Skin epidermis (tissue), 12 donors: ENCODE results near the gene SEMA6B.
"Not testable (repeated sequence)": the region's sequence is repeated elsewhere in the genome, so short reads cannot be mapped to it uniquely, and the experiment has no call there.

Experiments
- H3K27ac ChIP-seq, 21 experiments: fragments of 200-600 bp; sonication (generic) in 11 of 21; one replicate each; pipeline ENCODE4 v1.5.0; 2020; ENCODE audit warnings: mild to moderate bottlenecking in 3 of 21, inconsistent platforms in 2 of 21, moderate library complexity in 2 of 21
- H3K4me3 ChIP-seq, 7 experiments: fragments of 200-600 bp; sonication (generic) in 2 of 7; one replicate each; pipeline ENCODE4 v1.5.0; 2020; ENCODE audit warnings: inconsistent platforms in 2 of 7, mild to moderate bottlenecking in 2 of 7, moderate library complexity in 1 of 7

SEMA6B gene

GRCh38 chr19:4533835-4534424 lies 25.6 kb downstream of the SEMA6B start:
- no peak overlapping the region for H3K27ac ChIP-seq
- H3K4me3 ChIP-seq, result no peak overlapping the region

- Histone ChIP-seq H3K4me3 (no peak overlapping the region), H3K27ac (no peak overlapping the region)
Measured at GRCh38 chr19:4533334-4533733, 26.1 kb downstream of the SEMA6B start.

- H3K4me3 ChIP-seq, result no peak overlapping the region
- no peak overlapping the region for H3K27ac ChIP-seq
Measured at GRCh38 chr19:4531562-4532165, 27.8 kb downstream of the SEMA6B start.

DNA sequence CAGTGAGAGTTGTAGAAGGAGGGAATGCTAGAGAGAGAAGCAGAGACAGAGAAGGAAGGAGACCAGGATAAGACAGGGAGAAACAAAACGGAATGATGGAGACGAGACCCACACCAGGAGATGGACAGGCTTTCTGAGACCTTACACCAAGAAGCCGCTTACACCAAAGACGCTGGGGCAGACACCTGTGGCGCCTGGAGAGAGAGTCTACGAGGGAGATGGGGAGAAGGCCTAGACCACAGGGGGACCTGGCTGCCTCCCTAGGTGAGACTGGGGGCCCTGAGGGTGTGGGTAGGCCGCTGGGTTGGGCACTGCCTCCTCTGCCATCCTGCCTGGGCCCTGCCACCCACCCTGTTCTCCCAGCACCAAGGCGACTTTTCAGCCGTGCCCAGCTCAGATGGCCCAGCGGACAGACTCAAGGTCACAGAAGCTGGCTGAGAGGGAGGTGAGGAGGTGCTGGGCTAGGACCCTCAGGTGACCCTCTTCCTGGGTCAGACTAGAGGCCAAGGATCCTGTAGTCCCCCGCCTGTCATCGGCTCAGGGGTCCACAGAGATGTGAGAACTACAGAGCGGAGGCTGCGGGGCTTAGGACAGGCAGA lies 29.5 kb downstream of the SEMA6B start:
- Histone ChIP-seq H3K4me3 (no peak overlapping the region), H3K27ac (no peak overlapping the region)

GRCh38 chr19:4528843-4529242 lies 30.6 kb downstream of the SEMA6B start:
- no peak overlapping the region for H3K4me3 ChIP-seq
- no peak overlapping the region for H3K27ac ChIP-seq

GRCh38 chr19:4527377-4527776 lies 32.1 kb downstream of the SEMA6B start:
- not testable (repeated sequence) for H3K4me3 ChIP-seq

DNA sequence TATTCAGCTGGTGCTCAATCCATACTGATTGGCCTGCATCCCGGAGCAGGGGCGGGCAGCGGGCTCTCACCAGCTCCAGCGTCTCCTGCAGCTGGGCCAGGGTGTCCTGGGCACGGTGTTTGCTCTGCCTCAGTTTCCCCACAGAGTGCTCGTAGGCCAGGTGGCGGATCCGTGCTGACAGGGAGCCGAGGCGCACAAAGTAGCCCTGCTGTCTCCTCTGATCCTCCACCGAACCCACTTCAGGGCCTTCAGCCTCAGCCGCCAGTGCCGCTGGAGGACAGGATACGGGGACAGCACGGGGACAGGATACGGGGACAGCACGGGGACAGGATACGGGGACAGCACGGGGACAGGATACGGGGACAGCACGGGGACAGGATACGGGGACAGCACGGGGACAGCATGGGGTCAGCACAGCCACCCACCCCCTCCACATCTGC lies 33.9 kb downstream of the SEMA6B start:
- H3K4me3 ChIP-seq, result no peak overlapping the region

More at GRCh38 chr19:4527377-4527776, 32.1 kb downstream of the SEMA6B start:
- H3K27ac ChIP-seq, result not testable (repeated sequence)

DNA sequence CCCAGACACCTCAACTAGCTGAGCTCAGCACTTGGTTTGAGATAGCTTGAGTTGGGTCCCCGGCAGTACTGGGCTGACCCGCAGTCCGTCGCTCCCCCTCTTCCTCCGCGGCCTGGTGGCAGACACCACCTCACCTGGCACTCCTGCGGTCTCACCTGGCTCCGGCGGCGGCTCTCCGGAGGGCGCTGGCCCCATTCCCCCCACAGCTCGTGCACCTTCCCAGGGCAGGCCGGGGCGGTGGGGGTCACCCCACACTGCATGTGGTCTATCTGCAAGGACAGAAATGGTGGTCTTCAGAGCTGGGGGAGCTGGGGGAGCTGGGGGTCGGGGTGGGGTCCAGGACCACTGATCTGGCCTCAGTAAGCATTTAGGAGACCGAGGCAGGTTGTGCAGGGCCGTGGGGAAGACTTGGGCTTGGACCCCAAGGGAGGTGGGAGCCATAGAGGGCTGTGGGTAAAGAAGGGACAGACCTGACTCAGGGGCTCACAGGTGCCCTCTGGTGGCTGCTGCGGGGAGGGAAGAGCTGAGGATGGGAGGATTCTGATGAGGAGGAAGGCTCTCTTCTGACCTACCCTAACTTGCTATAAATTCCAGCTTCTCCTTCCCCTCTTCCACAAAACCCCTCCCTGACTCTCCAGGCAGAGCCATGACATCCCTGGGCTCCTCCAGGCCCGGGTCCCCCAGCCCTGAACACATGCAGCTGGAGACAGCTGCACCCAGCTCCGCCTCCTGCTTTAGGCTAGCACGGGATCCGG lies 34.5 kb downstream of the SEMA6B start:
- Histone ChIP-seq H3K4me3 (no peak overlapping the region), H3K27ac (no peak overlapping the region)

More for the DNA sequence above, 33.9 kb downstream of the SEMA6B start:
- no peak overlapping the region for H3K27ac ChIP-seq

- Histone ChIP-seq H3K4me3 (no peak overlapping the region), H3K27ac (no peak overlapping the region)
Measured at GRCh38 chr19:4523306-4524110, 36.0 kb downstream of the SEMA6B start.

GRCh38 chr19:4522291-4523002 lies 37.0 kb downstream of the SEMA6B start:
- Histone ChIP-seq H3K4me3 (no peak overlapping the region), H3K27ac (no peak overlapping the region)

GRCh38 chr19:4521888-4522242 lies 37.6 kb downstream of the SEMA6B start:
- no peak overlapping the region for H3K27ac ChIP-seq
- H3K4me3 ChIP-seq, result no peak overlapping the region

GRCh38 chr19:4521170-4521887 lies 38.2 kb downstream of the SEMA6B start:
- H3K4me3 ChIP-seq, result no peak overlapping the region
- H3K27ac ChIP-seq, result no peak overlapping the region

DNA sequence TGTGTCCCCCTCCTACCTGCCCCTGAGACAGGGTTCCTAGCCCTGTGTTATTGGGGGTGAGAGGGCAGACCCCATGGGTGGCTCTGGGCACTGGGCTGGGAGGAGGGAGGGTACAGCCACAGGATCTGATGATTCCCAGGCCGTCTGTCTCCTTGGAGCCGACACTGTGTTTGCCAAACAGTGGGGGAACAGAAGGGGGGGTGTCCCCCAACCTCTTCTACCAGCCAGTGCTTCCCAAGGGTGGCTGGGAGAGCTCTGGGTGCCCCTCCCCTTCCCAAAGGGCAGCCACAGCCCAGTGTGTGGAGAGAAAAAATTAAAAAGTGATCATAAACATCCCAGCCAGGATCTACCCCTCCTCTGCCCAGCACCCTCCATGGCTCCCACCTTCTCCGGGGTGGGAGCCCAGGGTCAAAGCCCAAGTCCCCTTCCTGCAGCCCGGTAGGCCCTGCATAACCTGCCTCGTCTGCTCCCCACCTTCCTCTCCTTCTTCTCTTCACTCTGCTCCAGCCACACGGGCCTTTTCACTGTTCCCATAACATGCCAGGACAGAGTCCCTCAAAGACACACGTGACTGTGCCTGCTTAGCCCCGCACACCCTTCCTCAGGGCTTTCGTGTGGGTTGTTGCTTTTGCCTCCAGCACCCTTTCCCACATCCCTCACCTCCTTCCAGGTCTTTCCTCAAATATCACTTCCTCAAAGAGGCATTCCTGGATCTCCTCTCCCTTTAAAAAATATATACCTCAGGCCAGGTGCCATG lies 39.8 kb downstream of the SEMA6B start:
- Histone ChIP-seq H3K4me3 (peak overlapping the region in 1 of 7 experiments; percentile 4), H3K27ac (peak overlapping the region in 6 of 21 experiments; percentile 4 to 47 (median 31))

GRCh38 chr19:4519172-4519496 lies 40.4 kb downstream of the SEMA6B start:
- Histone ChIP-seq H3K4me3 (no peak overlapping the region), H3K27ac (peak overlapping the region in 7 of 21 experiments; percentile 4 to 47 (median 32))

- peak within 1 kb of the TSS in 7 of 21 experiments; percentile 4 to 47 (median 32) for H3K27ac ChIP-seq
- H3K4me3 ChIP-seq, result peak within 1 kb of the TSS in 1 of 7 experiments; percentile 2
Measured at GRCh38 chr19:4518345-4519171, 40.9 kb downstream of the SEMA6B start, which contains the start of gene PLIN4. TSS of gene PLIN4 (minus strand) at chr19:4518486. CDS start at chr19:4518272, 214 bp downstream.

GRCh38 chr19:4517451-4518057 lies 41.9 kb downstream of the SEMA6B start:
- Histone ChIP-seq H3K27ac (no peak overlapping the region), H3K4me3 (peak overlapping the region in 1 of 7 experiments; percentile 2)

DNA sequence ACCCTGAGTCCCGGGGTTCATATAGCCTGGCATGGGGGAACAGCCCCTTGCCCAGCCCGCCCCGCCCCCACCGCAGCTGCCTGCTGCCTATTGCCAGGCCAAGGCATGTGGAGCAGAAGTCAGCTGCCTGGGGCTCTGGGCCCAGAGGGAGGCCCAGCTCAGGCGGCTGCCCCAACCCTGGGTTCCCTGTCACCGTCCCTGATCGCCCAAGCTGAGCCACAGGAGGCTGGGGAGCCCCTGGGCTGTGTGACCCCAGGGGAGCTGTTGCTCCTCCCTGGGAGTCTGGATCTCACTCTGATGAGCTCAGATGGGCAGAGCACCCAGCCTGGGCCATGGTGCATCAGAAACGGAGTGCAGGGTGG lies 42.6 kb downstream of the SEMA6B start:
- Histone ChIP-seq H3K27ac (no peak overlapping the region), H3K4me3 (no peak overlapping the region)
